Hindlimb muscle (tissue), 1 donor: ENCODE results near the gene ALPP. TPM values are rescaled to one million over a fixed set of nuclear protein-coding genes. Genes with fewer than 3 reads are reported as not detected.
A peak's percentile ranks its signal among the peaks of the same experiment; 100 is the strongest.
"Not testable (repeated sequence)": the region's sequence is repeated elsewhere in the genome, so short reads cannot be mapped to it uniquely, and the experiment has no call there.

Source experiments
- DNase-seq: peaks from one replicate; pipeline ENCODE4 v3.0.0-alpha.2; 2013
- polyA plus RNA-seq: library from polyadenylated mRNA; unstranded; fragments of 120-200 nt; gene quantifications from one replicate; pipeline ENCODE4 v1.2.1, GENCODE V29; 2013; ENCODE audit not compliant: insufficient read length

Gene ALPP
- polyA plus RNA-seq, 1 donor, result not detected

DNA sequence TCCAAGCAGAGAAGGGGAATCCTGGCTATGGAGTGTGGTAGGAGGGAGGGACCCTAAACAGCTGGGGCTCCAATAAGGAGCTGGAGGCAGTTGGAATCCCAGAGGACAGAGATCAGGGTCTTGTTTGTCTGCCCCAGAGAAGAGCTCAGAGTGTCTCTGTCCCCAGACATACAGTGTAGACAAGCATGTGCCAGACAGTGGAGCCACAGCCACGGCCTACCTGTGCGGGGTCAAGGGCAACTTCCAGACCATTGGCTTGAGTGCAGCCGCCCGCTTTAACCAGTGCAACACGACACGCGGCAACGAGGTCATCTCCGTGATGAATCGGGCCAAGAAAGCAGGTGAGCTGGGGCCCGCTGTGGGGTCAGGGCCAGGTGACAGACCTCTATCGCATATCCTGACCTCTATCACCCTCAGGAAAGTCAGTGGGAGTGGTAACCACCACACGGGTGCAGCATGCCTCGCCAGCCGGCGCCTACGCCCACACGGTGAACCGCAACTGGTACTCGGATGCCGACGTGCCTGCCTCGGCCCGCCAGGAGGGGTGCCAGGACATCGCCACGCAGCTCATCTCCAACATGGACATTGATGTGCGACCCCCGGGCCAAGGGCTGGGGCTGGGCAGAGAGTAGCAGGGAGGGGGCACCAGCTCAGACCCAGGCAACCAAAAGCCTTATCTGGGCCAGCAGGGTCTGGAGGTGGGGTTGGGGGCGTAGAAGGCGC is 29.0 kb downstream of the ALPP start:
- not testable (repeated sequence) for DNase-seq

DNA sequence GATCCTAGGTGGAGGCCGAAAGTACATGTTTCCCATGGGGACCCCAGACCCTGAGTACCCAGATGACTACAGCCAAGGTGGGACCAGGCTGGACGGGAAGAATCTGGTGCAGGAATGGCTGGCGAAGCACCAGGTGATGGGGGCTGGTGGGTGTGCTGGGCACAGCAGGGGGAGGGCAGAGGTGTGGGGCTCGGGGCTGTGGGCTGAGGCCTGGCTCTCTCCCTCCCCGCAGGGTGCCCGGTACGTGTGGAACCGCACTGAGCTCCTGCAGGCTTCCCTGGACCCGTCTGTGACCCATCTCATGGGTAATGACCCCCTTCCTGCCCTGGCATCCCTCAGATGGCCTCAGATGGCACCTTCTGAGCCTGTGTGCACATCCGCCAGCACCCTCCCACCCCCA is 29.7 kb downstream of the ALPP start:
- not testable (repeated sequence) for DNase-seq

DNA sequence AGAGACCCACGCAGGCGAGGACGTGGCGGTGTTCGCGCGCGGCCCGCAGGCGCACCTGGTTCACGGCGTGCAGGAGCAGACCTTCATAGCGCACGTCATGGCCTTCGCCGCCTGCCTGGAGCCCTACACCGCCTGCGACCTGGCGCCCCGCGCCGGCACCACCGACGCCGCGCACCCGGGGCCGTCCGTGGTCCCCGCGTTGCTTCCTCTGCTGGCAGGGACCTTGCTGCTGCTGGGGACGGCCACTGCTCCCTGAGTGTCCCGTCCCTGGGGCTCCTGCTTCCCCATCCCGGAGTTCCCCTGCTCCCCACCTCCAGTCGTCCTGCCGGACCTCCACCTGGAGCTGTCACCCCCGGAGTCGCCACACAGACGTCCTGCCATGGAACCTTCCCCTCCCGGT is 31.1 kb downstream of the ALPP start:
- not testable (repeated sequence) for DNase-seq

DNA sequence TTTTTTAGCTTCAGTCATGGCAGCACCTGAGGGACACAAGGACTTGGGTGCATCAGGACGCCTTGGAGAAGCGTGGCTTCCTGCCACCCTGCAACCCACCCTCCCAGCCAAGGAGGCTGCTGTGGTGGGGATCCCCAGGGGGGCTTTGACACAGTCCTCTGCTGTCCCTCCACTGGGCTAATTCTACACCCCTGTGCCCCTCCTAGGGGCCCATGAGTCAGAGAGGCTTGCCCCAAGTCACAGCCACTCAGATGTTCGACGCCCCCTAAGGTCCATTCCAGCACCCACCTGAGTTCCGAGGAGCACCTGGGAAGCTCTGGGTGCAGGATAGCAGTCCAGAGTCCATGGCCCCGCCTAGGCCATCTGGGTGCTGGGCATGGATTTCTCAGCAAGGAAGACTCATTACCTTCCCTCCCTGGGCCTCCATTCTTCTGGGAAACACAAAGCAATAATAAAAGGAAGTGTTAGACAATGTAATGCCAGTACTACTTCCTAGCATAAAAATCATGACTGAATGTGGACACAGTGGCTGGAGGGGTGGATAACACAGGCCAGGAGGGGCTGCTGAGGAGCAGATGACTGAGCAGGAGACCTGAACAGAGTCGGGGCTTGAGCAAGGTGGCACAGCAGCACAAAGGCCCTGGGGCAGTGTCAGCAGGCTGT is 31.8 kb downstream of the ALPP start:
- no peak for DNase-seq

DNA sequence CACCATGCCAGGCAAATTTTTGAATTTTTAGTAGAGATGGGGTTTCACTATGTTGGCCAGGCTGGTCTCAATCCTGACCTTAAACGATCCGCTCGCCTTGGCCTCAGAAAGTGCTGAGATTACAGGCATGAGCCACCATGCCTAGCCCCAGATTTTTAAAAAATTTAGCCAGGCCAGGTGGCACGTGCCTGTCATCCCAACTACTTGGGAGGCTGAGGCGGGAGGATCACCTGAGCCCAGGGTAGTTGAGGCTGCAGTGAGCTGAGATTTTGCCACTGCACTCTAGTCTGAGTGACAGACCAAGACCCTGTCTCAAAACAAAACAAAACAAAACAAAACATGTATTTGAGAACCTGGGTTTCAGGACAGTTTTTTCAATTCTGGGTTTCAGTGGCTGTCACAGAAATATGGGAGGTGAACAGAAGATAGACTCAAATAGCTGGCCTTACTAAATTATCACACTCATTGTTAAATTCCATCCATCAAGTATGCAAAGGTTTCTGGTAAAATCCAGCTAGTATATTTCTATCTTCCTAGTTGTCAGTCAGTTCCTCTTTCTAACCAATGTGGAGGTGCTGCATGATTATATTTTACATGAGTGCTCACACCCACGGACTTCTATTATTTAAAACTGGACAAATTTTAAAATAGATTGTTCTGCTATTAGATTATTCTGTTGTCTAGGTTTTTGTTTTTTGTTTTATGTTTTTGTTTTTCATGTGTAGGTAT is 33.5 kb downstream of the ALPP start:
- no peak for DNase-seq

DNA sequence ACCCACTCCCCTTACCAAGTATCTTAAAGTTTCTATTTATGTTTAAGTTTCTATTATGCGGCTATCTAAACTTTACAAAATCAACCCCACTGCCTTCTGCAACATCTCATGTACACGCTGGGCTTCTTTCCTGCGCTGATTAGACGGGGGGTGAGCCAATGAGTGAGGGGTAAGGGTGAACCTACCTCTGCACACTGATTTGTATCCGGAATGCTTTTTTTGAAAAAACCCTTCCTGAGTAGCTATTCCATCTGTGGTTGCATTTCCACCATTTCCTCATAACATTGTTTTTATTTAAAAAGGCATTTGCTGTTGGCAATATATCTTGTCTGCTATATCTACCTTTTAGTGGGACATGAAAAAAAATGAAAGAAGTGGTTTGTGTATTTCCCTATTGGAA is 34.4 kb downstream of the ALPP start:
- DNase-seq, result no peak

DNA sequence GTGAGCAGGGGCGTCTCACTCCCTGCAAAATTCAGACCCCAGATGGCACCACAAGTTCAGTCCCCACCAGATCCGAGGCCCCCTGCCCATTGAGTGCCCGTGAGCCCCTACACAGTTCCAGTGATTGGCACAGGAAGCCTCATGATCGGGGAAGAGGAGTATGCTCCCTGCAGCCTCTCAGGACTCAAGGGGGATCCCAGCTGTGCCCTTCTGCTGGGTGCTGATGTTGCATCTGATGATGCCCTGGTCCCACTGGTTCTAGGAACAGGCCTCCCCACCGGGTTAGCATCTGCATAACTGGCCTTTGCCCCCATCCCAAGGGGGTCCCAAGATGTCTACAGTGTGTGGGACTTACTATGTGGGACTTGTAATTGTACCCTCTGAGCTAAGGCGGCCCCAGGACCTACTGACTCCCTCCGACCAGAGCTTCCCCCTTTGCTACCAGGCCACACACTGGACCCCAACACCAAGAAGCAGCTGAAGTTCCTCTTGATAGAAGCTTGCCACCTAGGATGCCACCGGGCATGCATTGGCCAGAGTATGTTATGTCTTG is 36.7 kb downstream of the ALPP start:
- no peak for DNase-seq

DNA sequence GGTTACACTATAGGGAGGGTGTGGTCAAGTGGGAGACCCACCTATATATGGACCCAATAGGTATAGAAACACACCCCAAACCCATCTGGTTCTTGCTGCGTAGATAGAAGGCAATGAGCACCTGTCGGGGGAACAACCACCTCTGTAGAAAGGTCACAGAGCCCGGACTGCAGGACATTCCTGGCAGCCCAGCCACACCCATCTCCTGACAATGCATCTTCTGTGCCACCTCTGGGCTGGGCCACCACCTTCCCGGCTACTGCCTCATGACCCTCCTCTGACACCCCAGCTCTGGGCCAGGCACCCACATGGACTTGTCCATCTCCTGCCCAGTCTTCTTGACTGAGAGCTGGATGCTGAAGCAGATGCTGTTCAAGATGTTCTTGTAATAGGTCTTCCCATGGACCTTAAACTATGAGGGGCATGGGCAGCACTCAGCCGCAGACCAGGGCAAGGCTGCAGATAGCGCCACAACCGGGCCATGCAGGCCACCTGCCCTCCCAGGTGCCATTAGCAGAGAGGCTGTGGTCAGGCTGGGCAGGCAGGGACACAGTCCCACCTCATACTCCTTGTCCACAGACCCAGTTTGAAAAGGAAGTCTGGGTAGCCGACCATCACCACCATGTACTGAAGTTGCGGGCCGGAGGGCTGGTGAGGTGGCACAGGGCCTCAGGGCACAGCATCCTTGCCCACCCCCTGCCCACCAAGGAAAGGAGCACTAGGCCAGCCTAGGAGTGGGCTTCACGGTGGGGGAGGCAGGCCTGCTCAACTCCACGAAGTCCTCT is 37.4 kb downstream of the ALPP start:
- no peak for DNase-seq

DNA sequence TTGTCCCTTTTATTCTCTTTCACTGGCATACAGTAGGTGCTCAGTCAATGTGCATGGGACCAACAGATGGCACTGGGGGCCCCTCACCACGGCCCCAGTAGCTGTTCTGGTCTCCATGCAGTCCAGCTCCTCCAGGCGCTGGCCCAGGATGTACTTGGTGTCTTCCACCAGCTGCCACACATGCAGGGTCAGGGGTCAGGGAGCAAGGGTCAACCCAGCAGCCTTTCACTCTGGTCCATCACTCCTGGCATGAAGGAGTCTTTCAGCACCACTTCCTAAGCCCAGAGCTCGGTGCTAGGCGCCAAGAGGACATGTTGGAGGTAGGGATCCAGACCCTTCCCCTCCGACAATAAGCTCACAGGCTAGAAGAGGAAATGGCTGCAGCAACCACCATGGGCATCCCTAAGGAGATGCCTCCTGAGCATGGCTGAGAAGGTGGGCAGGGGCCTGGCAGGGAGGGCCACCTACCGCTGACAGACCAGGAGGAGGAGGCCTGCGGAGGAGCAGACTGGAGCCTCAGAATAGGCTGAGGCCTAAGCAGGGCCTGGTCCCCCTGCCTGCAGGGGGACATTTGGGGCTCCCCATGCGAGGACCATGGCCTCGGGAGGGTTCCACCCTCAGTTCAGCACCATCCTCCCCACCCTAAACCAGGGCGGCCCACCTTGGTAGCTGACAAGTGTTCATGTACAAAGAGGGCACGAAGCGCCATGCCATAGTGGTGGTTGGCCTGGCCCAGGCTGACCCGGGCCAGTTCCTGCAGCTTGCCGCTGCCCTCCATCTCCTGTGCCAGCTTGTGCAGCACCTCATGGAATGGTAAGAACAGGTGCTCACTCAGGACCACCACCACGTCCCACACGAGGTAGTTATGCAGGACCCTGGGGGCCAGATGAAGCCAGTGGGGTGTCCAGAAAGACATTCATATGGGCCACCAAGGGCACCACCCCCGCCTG is 38.2 kb downstream of the ALPP start:
- DNase-seq, result no peak

DNA sequence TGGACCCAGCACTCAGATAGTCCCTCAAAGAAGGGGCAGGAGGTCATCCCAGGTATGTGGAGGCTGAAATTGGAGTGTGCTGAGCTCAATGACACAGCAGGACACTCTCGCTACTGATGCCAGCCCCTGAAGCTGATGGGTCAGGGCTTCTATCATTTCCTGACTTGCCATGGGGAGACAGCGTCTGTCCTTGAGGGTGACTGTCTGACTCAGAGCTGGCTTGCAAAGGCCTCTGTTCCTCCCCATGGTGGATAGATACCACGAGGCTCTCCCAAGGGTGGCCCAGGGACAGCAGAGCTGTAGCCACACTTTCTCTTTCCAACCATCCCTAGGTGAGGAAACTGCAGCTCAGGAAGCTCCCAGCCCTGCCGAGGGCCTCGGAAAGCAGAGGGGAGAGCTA is 38.9 kb downstream of the ALPP start:
- DNase-seq, result no peak

DNA sequence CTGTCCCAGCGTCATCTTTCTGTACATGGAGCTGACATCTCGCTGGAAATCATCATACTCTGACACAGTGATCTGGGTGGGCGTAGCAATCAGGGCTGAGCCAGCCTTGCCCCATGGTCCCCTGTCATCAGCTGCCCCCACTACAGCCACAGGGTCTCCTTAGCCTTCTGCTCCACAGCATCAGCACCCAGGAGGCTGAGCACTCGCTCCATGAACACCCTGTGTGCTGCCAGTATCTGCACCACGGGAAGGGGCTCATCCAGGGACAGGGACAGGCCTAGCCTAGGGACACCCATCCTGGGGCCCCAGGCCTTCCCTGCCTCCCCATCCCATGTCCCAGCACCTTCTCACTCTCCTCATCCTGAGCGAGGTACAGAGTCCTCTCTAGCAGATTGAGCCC is 39.5 kb downstream of the ALPP start:
- no peak for DNase-seq

DNA sequence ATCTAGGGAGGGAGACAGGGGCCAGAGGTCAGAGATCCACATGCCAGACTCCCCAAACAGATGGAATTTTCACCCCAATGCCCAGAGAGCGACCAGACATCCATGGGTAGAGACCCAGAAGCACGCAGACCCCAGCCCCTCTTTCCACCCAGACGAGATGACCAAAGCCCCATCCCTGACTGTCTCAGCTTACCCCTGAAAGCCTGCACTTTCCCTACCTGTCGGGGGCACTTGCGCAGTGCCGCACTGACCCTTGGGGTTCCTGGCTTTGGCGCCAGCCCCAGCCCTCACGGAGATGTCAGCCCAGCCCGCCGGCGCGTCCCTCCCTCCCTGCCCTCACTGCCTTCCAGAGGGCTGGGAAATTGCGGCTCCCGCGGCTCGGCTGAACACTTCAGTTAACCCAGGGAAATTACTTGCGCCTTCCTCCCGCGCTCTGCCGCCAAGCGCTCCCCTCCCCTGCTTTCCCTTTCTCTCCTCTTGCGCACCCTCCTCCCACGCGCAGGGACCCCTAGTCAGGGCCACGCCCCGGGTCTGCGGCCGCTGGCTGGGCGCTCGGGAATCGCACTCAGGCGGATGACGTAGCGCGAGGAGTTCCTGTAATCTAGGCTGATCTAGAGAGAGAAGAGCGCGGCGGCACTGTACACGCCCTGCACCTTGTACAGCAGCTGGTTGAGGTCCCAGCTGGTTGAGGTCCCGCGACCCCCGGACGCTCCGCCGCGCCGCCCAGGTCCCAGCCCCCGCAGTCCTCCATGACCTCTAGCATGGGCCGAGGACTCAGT is 40.1 kb downstream of the ALPP start:
- peak; percentile 14 for DNase-seq

DNA sequence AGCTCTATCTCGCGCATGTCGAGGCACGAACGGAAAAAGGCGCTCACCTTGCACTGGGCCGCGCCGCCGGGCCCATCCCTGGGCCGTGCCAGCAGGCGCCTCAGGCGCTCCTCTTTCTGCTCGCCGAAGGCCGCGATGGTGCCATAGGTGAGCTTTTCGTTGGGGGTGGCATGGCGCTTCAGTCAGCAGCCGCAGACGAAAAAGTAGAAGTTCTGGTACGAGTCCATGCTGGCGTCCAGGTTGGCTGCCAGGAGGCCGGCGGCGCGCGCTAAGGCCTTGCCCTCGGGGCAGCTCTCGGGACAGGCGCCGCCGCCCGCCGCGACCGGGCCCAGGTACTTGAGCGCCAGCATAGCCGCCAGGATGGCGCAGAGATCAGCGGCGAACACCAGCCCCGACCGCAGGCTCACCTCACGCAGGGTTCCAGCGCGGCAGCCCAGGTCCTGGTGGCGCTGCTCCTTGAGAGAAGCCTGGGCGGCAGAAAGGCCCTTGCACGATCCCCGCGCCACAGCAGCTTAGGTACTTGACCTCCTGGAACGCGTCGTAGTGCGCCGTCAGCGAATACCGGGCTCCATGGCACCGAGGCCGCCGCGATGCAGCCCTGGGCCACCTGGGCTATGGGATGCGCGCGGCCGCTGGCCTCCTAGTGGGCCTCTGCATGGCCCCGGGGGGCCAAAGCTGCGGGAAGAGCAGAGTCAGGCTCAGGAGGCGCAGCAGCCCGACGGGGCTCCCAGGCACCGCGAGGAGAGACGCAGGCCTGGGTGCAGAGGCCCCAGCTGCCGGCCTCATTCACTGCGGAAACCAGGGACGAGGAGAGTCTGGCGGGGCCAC is 40.9 kb downstream of the ALPP start:
- DNase-seq, result no peak

DNA sequence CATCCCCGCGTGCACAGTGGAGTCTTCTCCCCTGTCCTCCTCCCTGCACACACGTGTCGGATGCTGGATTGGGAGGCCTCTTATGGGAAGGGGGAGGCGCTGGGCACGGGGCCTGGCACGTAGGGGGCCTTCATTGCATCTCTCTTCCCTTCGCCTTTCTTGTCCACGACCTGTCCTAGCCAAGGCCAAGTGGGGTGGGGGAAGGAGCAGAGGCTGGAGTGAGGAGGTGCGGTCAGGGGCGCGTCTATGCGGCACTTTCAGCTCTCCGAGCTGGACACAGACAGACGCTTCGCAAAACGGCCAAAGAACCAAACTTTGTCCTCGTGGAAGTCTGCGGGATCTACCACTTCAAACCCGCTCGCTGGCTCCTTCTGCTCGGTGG is 41.5 kb downstream of the ALPP start:
- no peak for DNase-seq

DNA sequence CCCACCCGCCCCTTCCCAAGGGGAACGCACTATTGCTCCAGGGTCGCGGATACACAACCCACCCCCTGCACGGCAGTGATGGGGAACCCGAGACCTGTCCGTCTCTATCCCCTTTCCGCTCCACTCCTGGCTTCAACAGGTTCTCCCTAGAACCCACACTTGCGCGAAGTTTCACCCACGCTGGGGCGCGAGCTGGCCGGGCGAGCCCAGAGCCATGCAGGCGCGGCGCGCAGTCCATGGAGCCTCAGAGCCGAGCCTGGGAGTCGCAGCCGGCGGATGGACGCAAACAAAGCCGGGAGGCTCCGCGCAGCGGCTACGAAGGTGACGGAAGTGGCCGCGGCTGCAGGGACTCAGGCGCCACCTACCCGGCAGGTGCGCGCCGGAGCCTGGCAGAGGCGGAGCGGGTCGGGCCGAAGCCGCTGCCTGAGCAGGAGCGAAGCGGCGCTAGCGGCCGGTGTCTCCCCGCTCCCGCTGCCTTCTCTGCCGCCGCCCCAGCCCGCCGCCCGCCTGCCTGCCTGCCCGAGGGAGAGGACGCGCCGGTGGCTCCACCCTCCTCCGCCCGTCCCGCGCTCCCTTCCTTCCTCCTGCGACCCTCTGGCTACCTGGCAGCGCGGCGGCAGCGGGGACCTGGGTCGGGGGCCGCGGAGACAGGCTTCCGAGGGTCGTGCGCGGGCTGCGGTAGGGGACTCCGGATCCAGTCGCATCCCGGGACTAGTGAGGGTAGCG is 42.1 kb downstream of the ALPP start:
- peak; percentile 17 for DNase-seq

DNA sequence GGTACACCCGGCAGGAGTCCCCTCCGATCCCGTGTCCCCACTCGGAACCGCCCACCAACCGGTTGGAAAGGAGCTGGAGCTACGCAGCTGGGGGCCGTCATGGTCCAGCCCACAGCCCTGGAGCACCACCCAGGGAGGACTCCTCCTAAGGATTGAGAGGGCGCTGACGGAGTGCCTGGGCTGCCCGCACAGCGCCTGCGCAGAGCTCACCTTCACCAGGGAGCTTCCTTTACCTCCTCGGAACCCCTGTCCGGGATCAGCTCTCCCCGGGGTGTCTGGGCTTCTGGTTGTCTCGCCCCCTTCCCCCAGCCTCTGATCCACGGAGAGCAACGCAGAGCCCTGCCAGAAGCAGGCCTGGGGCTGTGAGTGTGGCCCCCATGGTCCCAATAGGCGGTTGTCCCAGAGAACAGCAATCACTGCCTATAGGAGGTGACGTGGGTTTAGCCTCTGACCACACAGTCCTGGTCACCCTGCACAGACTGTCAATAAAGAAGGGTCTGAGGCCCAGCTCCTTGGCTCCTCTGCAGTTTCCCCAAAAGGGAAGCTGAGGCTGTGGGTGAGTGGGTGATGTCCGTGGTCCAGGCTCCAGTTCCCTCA is 42.7 kb downstream of the ALPP start:
- DNase-seq, result no peak

DNA sequence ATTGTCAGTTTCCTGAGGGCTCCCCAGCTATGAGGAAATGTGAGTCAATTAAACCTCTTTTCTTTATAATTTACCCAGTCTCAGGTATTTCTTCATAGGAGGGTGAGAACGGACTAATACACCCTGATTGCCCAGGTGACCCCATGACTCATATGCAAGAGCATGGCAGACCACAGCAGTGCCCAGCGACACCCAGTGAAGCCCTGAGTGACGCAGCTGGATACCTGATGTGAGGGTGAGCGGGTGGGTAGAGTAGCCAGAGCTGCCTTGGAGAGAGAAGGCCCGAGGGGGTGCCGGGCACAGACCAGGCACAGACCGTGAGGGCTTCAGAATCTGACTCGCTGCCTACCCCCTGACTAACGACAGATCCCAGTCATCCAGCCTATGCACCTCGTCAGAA is 43.5 kb downstream of the ALPP start:
- DNase-seq, result no peak

DNA sequence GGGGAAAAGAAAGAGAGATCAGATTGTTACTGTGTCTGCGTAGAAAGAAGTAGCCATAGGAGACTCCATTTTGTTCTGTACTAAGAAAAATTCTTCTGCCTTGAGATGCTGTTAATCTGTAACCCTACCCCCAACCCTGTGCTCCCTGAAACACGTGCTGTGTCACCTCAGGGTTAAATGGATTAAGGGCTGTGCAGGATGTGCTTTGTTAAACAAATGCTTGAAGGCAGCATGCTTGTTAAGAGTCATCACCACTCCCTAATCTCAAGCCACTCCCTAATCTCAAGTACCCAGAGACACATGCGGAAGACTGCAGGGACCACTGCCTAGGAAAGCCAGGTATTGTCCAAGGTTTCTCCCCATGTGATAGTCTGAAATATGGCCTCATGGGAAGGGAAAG is 44.4 kb downstream of the ALPP start:
- not testable (repeated sequence) for DNase-seq

DNA sequence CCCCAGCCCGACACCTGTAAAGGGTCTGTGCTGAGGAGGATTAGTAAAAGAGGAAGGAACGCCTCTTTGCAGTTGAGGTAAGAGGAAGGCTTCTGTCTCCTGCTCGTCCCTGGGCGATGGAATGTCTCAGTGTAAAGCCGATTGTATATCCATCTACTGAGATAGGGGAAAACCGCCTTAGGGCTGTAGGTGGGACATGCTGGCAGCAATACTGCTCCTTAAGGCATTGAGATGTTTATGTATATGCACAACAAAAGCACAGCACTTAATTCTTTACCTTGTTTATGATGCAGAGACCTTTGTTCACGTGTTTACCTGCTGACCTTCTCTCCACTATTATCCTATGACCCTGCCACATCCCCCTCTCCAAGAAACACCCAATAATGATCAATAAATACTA is 44.9 kb downstream of the ALPP start:
- not testable (repeated sequence) for DNase-seq
